HCT116 (cell line): ENCODE measurements around the gene PAQR8. TPM values are rescaled to one million over a fixed set of nuclear protein-coding genes. Genes with fewer than 3 reads are reported as not detected.

Experiments
- ATAC-seq: fragments of 200-7000 bp; cut with Tn5 transposase; 2 replicates; pipeline ENCODE4 v1.9.1; 2020; ENCODE audit warnings: mild to moderate bottlenecking, moderate library complexity
- BruUV-seq: library from RNA; stranded (reverse); fragments of 400-500 nt; replicated peaks from 2 replicates; lab custom pipeline; 2021; lab: Mats Ljungman, UMichigan
- CTCF ChIA-PET: fragments of 300-600 bp; sonication (Branson Sonifier 250); formaldehyde crosslinking; loops from one replicate; lab custom pipeline; 2021; ENCODE audit warnings: antibody characterized with exemption; lab: Charles Lee
- POLR2A ChIA-PET: fragments of 300-600, 350-600 bp; sonication (Branson Sonifier 250); formaldehyde crosslinking; loops from one replicate; lab custom pipeline; 2021; ENCODE audit warnings: antibody characterized with exemption; lab: Charles Lee
- RAD21 ChIA-PET, 2 experiments: fragments of 300-600 bp; sonication (Branson Sonifier 250); formaldehyde crosslinking; loops; one replicate each; lab custom pipeline; 2023; ENCODE audit warnings: low total read pairs in 2 of 2; ENCODE audit not compliant: uncharacterized antibody in 2 of 2, unreplicated experiment in 2 of 2, low non-redundant PET in 1 of 2; lab: Charles Lee
- DNase-seq: peaks from one replicate; pipeline ENCODE4 v3.0.0-alpha.2; 2010; ENCODE audit warnings: low read depth, low spot score
- H2AFZ ChIP-seq: fragments of 200-600 bp; shearing (Covaris generic), sonication (generic); 2 replicates; pipeline ENCODE4 v1.6.1; 2017; ENCODE audit warnings: low read depth, mixed run types, mixed read lengths, antibody characterized with exemption, low read length; ENCODE audit not compliant: poor library complexity, severe bottlenecking
- H3K27ac ChIP-seq: 2 replicates; pipeline ENCODE4 v1.5.1; 2012; ENCODE audit warnings: low read depth, low read length
- H3K27me3 ChIP-seq: fragments of 200-600 bp; sonication (generic); 2 replicates; pipeline ENCODE4 v1.6.1; 2016; ENCODE audit warnings: mixed run types, low read length, mixed read lengths; ENCODE audit not compliant: insufficient read depth
- H3K36me3 ChIP-seq, 2 experiments: fragments of 200-500 bp in 1 of 2; fragments of 200-600 bp in 1 of 2; sonication (Bioruptor generic) in 1 of 2; sonication (generic) in 1 of 2; 2 replicates each; pipeline versions ENCODE4 v1.5.1 to v1.6.1; 2014 to 2016; ENCODE audit warnings: low read length in 2 of 2, inconsistent platforms in 1 of 2, mixed read lengths in 1 of 2, mixed run types in 1 of 2; ENCODE audit not compliant: insufficient read depth in 2 of 2, control insufficient read depth in 1 of 2
- H3K4me1 ChIP-seq, 2 experiments: fragments of 200-600 bp in 1 of 2; sonication (generic) in 1 of 2; 2 replicates each; pipeline versions ENCODE4 v1.5.1 to v1.6.1; 2012 to 2017; ENCODE audit warnings: low read length in 2 of 2, inconsistent platforms in 1 of 2, mild to moderate bottlenecking in 1 of 2, mixed read lengths in 1 of 2, mixed run types in 1 of 2, moderate library complexity in 1 of 2; ENCODE audit not compliant: insufficient read depth in 2 of 2, control insufficient read depth in 1 of 2
- H3K4me2 ChIP-seq: fragments of 200-600 bp; sonication (generic); 2 replicates; pipeline ENCODE4 v1.6.1; 2017; ENCODE audit warnings: mixed run types, low read length, mixed read lengths
- H3K4me3 ChIP-seq, 2 experiments: fragments of 200-600 bp in 1 of 2; sonication (generic) in 1 of 2; replicated peaks in 1 of 2; 2 replicates each; pipeline ENCODE4 v1.5.1; 2011 to 2016; ENCODE audit warnings: low read length in 2 of 2, control low read depth in 1 of 2, low read depth in 1 of 2, mild to moderate bottlenecking in 1 of 2, mixed read lengths in 1 of 2, mixed run types in 1 of 2
- H3K79me2 ChIP-seq: fragments of 200-600 bp; sonication (generic); 2 replicates; pipeline ENCODE4 v1.6.1; 2017; ENCODE audit warnings: mild to moderate bottlenecking, mixed run types, low read length, moderate library complexity, mixed read lengths; ENCODE audit not compliant: insufficient read depth
- H3K9ac ChIP-seq: fragments of 200-600 bp; sonication (generic); 2 replicates; pipeline ENCODE4 v1.6.1; 2016; ENCODE audit warnings: low read length, mixed read lengths
- H3K9me2 ChIP-seq: fragments of 200-600 bp; sonication (generic), shearing (Covaris generic); 2 replicates; pipeline ENCODE4 v1.6.1; 2017; ENCODE audit warnings: mixed run types, mild to moderate bottlenecking, moderate library complexity; ENCODE audit not compliant: insufficient read depth
- H3K9me3 ChIP-seq, 2 experiments: fragments of 200-500 bp in 1 of 2; fragments of 200-600 bp in 1 of 2; sonication (Bioruptor generic) in 1 of 2; sonication (generic) in 1 of 2; 2 replicates each; pipeline ENCODE4 v1.6.1; 2014 to 2017; ENCODE audit warnings: low read length in 2 of 2, mixed read lengths in 2 of 2, inconsistent platforms in 1 of 2, low read depth in 1 of 2, mild to moderate bottlenecking in 1 of 2, mixed run types in 1 of 2, moderate library complexity in 1 of 2; ENCODE audit not compliant: control insufficient read depth in 1 of 2, insufficient read depth in 1 of 2
- H4K20me1 ChIP-seq: fragments of 200-600 bp; sonication (generic), shearing (Covaris generic); 2 replicates; pipeline ENCODE4 v1.6.1; 2017; ENCODE audit warnings: mixed run types, mild to moderate bottlenecking, moderate library complexity; ENCODE audit not compliant: insufficient read depth
- CBX3 ChIP-seq: IDR thresholded peaks from 2 replicates; pipeline ENCODE4 v1.6.1; 2012; ENCODE audit warnings: low read depth
- CEBPB ChIP-seq: IDR thresholded peaks from 2 replicates; pipeline ENCODE4 v1.6.1; 2012; ENCODE audit warnings: low read depth
- EGR1 ChIP-seq: IDR thresholded peaks from 2 replicates; pipeline ENCODE4 v1.6.1; 2012; ENCODE audit warnings: low read depth
- ELF1 ChIP-seq: IDR thresholded peaks from 2 replicates; pipeline ENCODE4 v1.6.1; 2012; ENCODE audit warnings: low read depth, borderline replicate concordance
- EZH2 ChIP-seq: fragments of 200-600 bp; sonication (generic); IDR thresholded peaks from 2 replicates; pipeline ENCODE4 v1.6.1; 2017; ENCODE audit warnings: antibody characterized with exemption, mixed run types
- EZH2phosphoT487 ChIP-seq: fragments of 200-600 bp; IDR thresholded peaks from 2 replicates; pipeline ENCODE4 v1.6.1; 2018; ENCODE audit warnings: antibody characterized with exemption, borderline replicate concordance
- FOSL1 ChIP-seq: IDR thresholded peaks from 2 replicates; pipeline ENCODE4 v1.6.1; 2012; ENCODE audit warnings: low read depth
- JUND ChIP-seq: IDR thresholded peaks from 2 replicates; pipeline ENCODE4 v1.6.1; 2012
- POLR2A ChIP-seq: IDR thresholded peaks from 2 replicates; pipeline ENCODE4 v1.7.0; 2011; ENCODE audit warnings: borderline replicate concordance; ENCODE audit not compliant: insufficient read depth, insufficient read length; ENCODE audit errors: extremely low read depth
- POLR2AphosphoS5 ChIP-seq: IDR thresholded peaks from 2 replicates; pipeline ENCODE4 v1.6.1; 2011; ENCODE audit warnings: mild to moderate bottlenecking, low read depth, low read length, moderate library complexity
- RAD21 ChIP-seq: IDR thresholded peaks from 2 replicates; pipeline ENCODE4 v1.6.1; 2012; ENCODE audit warnings: low read depth, mild to moderate bottlenecking
- SP1 ChIP-seq: IDR thresholded peaks from 2 replicates; pipeline ENCODE4 v1.6.1; 2012; ENCODE audit warnings: low read depth
- SRF ChIP-seq: IDR thresholded peaks from 2 replicates; pipeline ENCODE4 v1.6.1; 2012; ENCODE audit warnings: low read depth
- TCF7L2 ChIP-seq: IDR thresholded peaks from 2 replicates; pipeline ENCODE4 v1.7.0; 2011; ENCODE audit warnings: borderline replicate concordance, inconsistent platforms; ENCODE audit not compliant: insufficient read depth, insufficient read length; ENCODE audit errors: extremely low read depth
- YY1 ChIP-seq: IDR thresholded peaks from 2 replicates; pipeline ENCODE4 v1.6.1; 2011; ENCODE audit warnings: low read length, low read depth, moderate library complexity, mild to moderate bottlenecking; ENCODE audit not compliant: insufficient replicate concordance; ENCODE audit errors: extremely low read depth
- ZFX ChIP-seq: fragments of 450-650 bp; IDR thresholded peaks from 2 replicates; pipeline ENCODE4 v1.6.1; 2017
- ZNF274 ChIP-seq: fragments of 200-500 bp; sonication (Bioruptor generic); IDR thresholded peaks from 2 replicates; pipeline ENCODE4 v1.6.1; 2014; ENCODE audit warnings: mild to moderate bottlenecking, low read depth, low read length, inconsistent platforms
- intact Hi-C: fragments of 100-400 bp; cut with micrococcal nuclease; formaldehyde crosslinking; loops from 2 replicates; pipeline ENCODE4 v1.10.0; 2022
- total RNA-seq: library from RNA; stranded (reverse); gene quantifications from one replicate; pipeline ENCODE4 v1.2.1, GENCODE V29; 2021; ENCODE audit not compliant: unreplicated experiment
- TF ChIP-seq, protein P1 (sequence below), 3 experiments: fragments of 200-600 bp in 1 of 3; sonication (generic) in 1 of 3; IDR thresholded peaks in 2 of 3; conservative IDR thresholded peaks in 1 of 3; 2 replicates each; pipeline ENCODE4 v1.5.1; 2012 to 2017; ENCODE audit warnings: low read depth in 2 of 3, low read length in 2 of 3, antibody characterized with exemption in 1 of 3, borderline replicate concordance in 1 of 3, control low read depth in 1 of 3, mild to moderate bottlenecking in 1 of 3, mixed read lengths in 1 of 3, mixed run types in 1 of 3, moderate library complexity in 1 of 3; ENCODE audit not compliant: insufficient read depth in 1 of 3

The PAQR8 gene
- total RNA-seq, 1 experiment from 2014 or later: 5.9 TPM

DNA sequence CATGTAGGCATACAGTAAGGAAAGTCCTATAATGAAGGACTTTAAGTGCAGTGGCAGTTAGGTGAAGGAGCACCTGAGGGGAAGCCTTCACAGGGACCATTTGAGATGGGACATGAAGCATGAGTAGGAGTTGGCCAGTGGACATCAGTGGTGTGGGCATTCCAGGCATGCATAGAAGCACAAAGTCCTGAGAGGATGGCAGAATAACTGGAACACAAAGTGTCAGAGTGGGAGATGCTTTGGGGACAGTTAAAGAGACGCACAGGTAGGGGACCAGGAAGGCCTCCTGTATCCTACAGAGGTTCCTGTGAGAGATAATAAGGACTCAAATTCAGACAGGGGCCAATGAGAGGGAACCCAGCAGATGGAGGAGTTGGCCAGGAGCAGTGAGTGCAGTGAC, 31.8 kb downstream of the PAQR8 start:
- Histone ChIP-seq H3K4me1 (peaks cover 23 to 36% of the 10 kb centered on the region in 2 experiments), H4K20me1 (no peaks in the 10 kb centered on the region), H3K9ac (no peak overlapping the region), H3K36me3 (no peaks in the 10 kb centered on the region), H3K9me2 (no peaks in the 10 kb centered on the region), H3K79me2 (no peaks in the 10 kb centered on the region), H3K4me2 (no peak overlapping the region), H3K27me3 (no peaks in the 10 kb centered on the region), H3K9me3 (no peaks in the 10 kb centered on the region), H3K27ac (no peak overlapping the region), H3K4me3 (no peak overlapping the region), H2AFZ (no peak overlapping the region)
- intact Hi-C loops: no loop called here
- ChIA-PET RAD21 (no interaction called here), CTCF (no interaction called here), POLR2A (no interaction called here)
- TF ChIP-seq ELF1: no peak
- BruUV-seq: no TSS peak
- ATAC-seq (no peak), DNase-seq (no peak)

DNA sequence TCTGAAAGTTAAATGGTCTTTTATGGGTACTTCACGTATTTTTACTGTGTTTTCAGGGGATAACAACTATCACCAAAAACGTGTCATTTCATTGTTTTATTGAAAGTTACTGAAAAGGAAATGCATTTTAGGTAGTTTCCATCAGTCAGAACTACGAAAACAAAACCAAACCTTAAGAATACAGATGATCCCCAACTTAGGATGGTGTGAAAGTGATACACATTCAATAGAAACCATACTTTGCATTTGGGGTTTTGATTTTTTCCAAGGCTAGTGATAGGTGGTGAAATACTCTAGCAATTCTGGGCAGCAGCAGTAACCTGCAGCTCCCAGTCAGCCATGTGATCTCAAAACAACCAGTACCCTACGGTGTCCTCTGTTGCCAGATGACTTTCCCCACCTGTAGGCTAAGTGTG, 32.3 kb downstream of the PAQR8 start:
- DNase-seq (no peak), ATAC-seq (no peak)
- Histone ChIP-seq H2AFZ (no peak overlapping the region), H3K9me2 (no peaks in the 10 kb centered on the region), H3K27me3 (no peaks in the 10 kb centered on the region), H3K9ac (no peak overlapping the region), H3K4me1 (peaks cover 18 to 32% of the 10 kb centered on the region in 2 experiments), H3K36me3 (no peaks in the 10 kb centered on the region), H3K4me3 (no peak overlapping the region), H3K79me2 (no peaks in the 10 kb centered on the region), H4K20me1 (no peaks in the 10 kb centered on the region), H3K9me3 (no peaks in the 10 kb centered on the region), H3K27ac (no peak overlapping the region), H3K4me2 (no peak overlapping the region)
- intact Hi-C loops: no loop called here
- TF ChIP-seq CEBPB: no peak
- TF ChIP-seq ELF1: no peak
- TF ChIP-seq EGR1: no peak
- TF ChIP-seq SRF: no peak
- no peak for TF ChIP-seq JUND
- TF ChIP-seq, protein P1, sequence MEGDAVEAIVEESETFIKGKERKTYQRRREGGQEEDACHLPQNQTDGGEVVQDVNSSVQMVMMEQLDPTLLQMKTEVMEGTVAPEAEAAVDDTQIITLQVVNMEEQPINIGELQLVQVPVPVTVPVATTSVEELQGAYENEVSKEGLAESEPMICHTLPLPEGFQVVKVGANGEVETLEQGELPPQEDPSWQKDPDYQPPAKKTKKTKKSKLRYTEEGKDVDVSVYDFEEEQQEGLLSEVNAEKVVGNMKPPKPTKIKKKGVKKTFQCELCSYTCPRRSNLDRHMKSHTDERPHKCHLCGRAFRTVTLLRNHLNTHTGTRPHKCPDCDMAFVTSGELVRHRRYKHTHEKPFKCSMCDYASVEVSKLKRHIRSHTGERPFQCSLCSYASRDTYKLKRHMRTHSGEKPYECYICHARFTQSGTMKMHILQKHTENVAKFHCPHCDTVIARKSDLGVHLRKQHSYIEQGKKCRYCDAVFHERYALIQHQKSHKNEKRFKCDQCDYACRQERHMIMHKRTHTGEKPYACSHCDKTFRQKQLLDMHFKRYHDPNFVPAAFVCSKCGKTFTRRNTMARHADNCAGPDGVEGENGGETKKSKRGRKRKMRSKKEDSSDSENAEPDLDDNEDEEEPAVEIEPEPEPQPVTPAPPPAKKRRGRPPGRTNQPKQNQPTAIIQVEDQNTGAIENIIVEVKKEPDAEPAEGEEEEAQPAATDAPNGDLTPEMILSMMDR (IDR thresholded peaks at IDR 0.05 in 2 of 3, conservative IDR thresholded peaks at IDR 0.05 in 1 of 3; ENCODE audit: borderline replicate concordance in 1 of 3, insufficient read depth in 1 of 3, low read depth in 2 of 3, low read length in 2 of 3): no peak
- no peak for TF ChIP-seq EZH2phosphoT487
- no peak for TF ChIP-seq FOSL1
- no peak for TF ChIP-seq ZNF274
- TF ChIP-seq POLR2A: no peak
- TF ChIP-seq EZH2: no peak
- TF ChIP-seq CBX3: no peak
- no peak for TF ChIP-seq ZFX
- no peak for TF ChIP-seq POLR2AphosphoS5
- no peak for TF ChIP-seq RAD21
- TF ChIP-seq TCF7L2: no peak
- TF ChIP-seq YY1: no peak
- TF ChIP-seq SP1: no peak
- ChIA-PET POLR2A (no interaction called here), CTCF (no interaction called here), RAD21 (no interaction called here)
- no TSS peak for BruUV-seq
